OCI-LY1 (cell line): Measurements from ENCODE around the gene SLIT3.

Experiments used
- EZH2 ChIP-seq: fragments of 200-600 bp; sonication (generic), shearing (Covaris generic); IDR thresholded peaks from 2 replicates; pipeline ENCODE4 v1.8.0; 2017; ENCODE audit warnings: borderline replicate concordance, mixed run types, mild to moderate bottlenecking, antibody characterized with exemption, low read length, moderate library complexity, mixed read lengths
- TF ChIP-seq, protein P1 (sequence below): fragments of 200-600 bp; sonication (generic), shearing (Covaris generic); IDR thresholded peaks from 2 replicates; pipeline ENCODE4 v1.5.1; 2017; ENCODE audit warnings: mild to moderate bottlenecking, antibody characterized with exemption, low read length, moderate library complexity, mixed read lengths

DNA sequence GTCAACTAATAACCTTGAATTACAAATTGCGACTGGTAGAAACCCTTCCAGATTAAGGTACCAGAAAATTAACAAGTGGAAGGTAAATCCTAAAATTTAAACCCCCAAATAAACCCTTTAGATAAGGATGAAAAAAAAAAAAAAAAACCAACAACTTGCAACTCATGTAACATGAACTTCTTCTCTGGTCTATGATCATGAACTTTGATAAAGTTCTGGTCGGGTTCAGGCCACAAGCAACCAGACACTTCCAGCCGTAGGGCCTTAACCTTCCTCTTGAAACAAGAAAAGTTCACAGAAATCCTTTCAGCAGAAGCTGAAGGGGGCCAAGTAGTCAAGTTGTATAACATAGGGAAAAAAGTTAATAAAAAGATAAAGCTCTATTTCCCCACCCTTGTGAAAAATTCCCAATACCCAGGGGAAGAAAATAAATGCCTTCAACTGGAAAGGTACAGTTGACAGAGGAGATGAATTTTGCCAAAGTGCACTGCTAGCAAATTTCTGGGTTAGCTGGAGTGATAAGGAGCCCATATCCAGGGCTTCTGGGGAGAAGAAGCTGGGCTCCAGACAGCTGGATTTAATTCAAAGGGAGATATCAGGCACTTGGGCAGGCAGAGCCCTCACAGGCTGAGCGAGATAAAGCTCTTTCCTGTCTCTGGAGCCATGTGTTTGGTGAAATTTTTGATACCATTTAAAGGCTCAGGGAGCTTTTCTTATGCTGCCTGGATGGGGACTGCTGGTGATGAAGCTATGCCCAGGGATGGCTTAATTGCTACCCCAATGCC lies 487.6 kb downstream of the SLIT3 start:
- TF ChIP-seq, protein P1, sequence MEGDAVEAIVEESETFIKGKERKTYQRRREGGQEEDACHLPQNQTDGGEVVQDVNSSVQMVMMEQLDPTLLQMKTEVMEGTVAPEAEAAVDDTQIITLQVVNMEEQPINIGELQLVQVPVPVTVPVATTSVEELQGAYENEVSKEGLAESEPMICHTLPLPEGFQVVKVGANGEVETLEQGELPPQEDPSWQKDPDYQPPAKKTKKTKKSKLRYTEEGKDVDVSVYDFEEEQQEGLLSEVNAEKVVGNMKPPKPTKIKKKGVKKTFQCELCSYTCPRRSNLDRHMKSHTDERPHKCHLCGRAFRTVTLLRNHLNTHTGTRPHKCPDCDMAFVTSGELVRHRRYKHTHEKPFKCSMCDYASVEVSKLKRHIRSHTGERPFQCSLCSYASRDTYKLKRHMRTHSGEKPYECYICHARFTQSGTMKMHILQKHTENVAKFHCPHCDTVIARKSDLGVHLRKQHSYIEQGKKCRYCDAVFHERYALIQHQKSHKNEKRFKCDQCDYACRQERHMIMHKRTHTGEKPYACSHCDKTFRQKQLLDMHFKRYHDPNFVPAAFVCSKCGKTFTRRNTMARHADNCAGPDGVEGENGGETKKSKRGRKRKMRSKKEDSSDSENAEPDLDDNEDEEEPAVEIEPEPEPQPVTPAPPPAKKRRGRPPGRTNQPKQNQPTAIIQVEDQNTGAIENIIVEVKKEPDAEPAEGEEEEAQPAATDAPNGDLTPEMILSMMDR: no peak
- no peak for TF ChIP-seq EZH2
